NCI-H446 treated with DMSO at 0.1 percent for 48 hours (cell line): ENCODE measurements around the gene LRBA.

Experiments
- DNase-seq: peaks from one replicate; lab custom pipeline; 2025; lab: John Stamatoyannopoulos, UW

The LRBA gene

GRCh38 chr4:150493851-150494250, 521.2 kb downstream of the LRBA start:
- no peak for DNase-seq

GRCh38 chr4:150491132-150492049, 523.7 kb downstream of the LRBA start:
- no peak for DNase-seq

- DNase-seq: no peak
Observed at GRCh38 chr4:150482581-150482980, 532.5 kb downstream of the LRBA start.

GRCh38 chr4:150479657-150480056, 535.4 kb downstream of the LRBA start:
- no peak for DNase-seq

GRCh38 chr4:150477869-150478268, 537.2 kb downstream of the LRBA start:
- no peak for DNase-seq

- DNase-seq: no peak
Observed at GRCh38 chr4:150476776-150477175, 538.3 kb downstream of the LRBA start.

- DNase-seq: no peak
Observed at GRCh38 chr4:150475763-150476162, 539.3 kb downstream of the LRBA start.

- no peak for DNase-seq
Observed at GRCh38 chr4:150464523-150464922, 550.6 kb downstream of the LRBA start.

GRCh38 chr4:150462743-150463142, 552.3 kb downstream of the LRBA start:
- no peak for DNase-seq

- DNase-seq: no peak
Observed at GRCh38 chr4:150461957-150462356, 553.1 kb downstream of the LRBA start.

- no peak for DNase-seq
Observed at GRCh38 chr4:150457802-150458201, 557.3 kb downstream of the LRBA start.

GRCh38 chr4:150451883-150452282, 563.2 kb downstream of the LRBA start:
- DNase-seq: no peak

- DNase-seq: no peak
Observed at GRCh38 chr4:150447356-150447755, 567.7 kb downstream of the LRBA start.

GRCh38 chr4:150439451-150439933, 575.6 kb downstream of the LRBA start:
- DNase-seq: no peak

GRCh38 chr4:150436598-150437370, 578.3 kb downstream of the LRBA start:
- DNase-seq: no peak

GRCh38 chr4:150431221-150431620, 583.9 kb downstream of the LRBA start:
- no peak for DNase-seq

GRCh38 chr4:150425161-150425560, 589.9 kb downstream of the LRBA start:
- DNase-seq: no peak

- DNase-seq: no peak
Observed at GRCh38 chr4:150423503-150423902, 591.6 kb downstream of the LRBA start.

- no peak for DNase-seq
Observed at GRCh38 chr4:150423074-150423473, 592.0 kb downstream of the LRBA start.

GRCh38 chr4:150421612-150422011, 593.5 kb downstream of the LRBA start:
- no peak for DNase-seq

- DNase-seq: no peak
Observed at GRCh38 chr4:150419939-150420338, 595.1 kb downstream of the LRBA start.

GRCh38 chr4:150418757-150419410, 596.2 kb downstream of the LRBA start:
- DNase-seq: no peak
